GM18526 (cell line): ENCODE measurements around the gene OSCP1.
A peak's percentile ranks its signal among the peaks of the same experiment; 100 is the strongest.

Experiments
- POLR2A ChIP-seq: IDR thresholded peaks from 3 replicates; pipeline ENCODE4 v1.6.1; 2011; ENCODE audit not compliant: insufficient read length; ENCODE audit errors: extremely low read depth

OSCP1 gene

GRCh38 chr1:36476945-36477344 is 26.7 kb upstream of the OSCP1 start:
- no peak for TF ChIP-seq POLR2A

GRCh38 chr1:36475910-36476604 is 25.8 kb upstream of the OSCP1 start:
- TF ChIP-seq POLR2A: no peak

- no peak for TF ChIP-seq POLR2A
Observed at GRCh38 chr1:36475341-36475740, 25.1 kb upstream of the OSCP1 start.

GRCh38 chr1:36472656-36473055 is 22.4 kb upstream of the OSCP1 start:
- no peak for TF ChIP-seq POLR2A

- no peak for TF ChIP-seq POLR2A
Observed at GRCh38 chr1:36471830-36472641, 21.8 kb upstream of the OSCP1 start.

- TF ChIP-seq POLR2A: no peak
Observed at GRCh38 chr1:36469163-36469562, 18.9 kb upstream of the OSCP1 start.

- TF ChIP-seq POLR2A: no peak
Observed at GRCh38 chr1:36467700-36468455, 17.6 kb upstream of the OSCP1 start.

- TF ChIP-seq POLR2A: no peak
Observed at GRCh38 chr1:36467027-36467410, 16.8 kb upstream of the OSCP1 start.

- TF ChIP-seq POLR2A: no peak
Observed at GRCh38 chr1:36466370-36467026, 16.2 kb upstream of the OSCP1 start.

- TF ChIP-seq POLR2A: no peak
Observed at GRCh38 chr1:36465731-36466369, 15.6 kb upstream of the OSCP1 start.

- TF ChIP-seq POLR2A: no peak
Observed at GRCh38 chr1:36464605-36465393, 14.5 kb upstream of the OSCP1 start.

GRCh38 chr1:36463803-36464604 is 13.8 kb upstream of the OSCP1 start, which contains the start of gene MRPS15:
TSS of gene MRPS15 (minus strand) at chr1:36464384. CDS start at chr1:36464275, 109 bp downstream.
- peak; percentile 93 for TF ChIP-seq POLR2A

- TF ChIP-seq POLR2A: no peak
Observed at GRCh38 chr1:36463463-36463802, 13.2 kb upstream of the OSCP1 start.

GRCh38 chr1:36458910-36459309 is 8.7 kb upstream of the OSCP1 start:
- no peak for TF ChIP-seq POLR2A

- no peak for TF ChIP-seq POLR2A
Observed at GRCh38 chr1:36457691-36458090, 7.4 kb upstream of the OSCP1 start.
